Cardiac muscle cell (in vitro differentiated cells and primary cell): Measurements from ENCODE around the gene LSMEM2. TPM values are rescaled to one million over a fixed set of nuclear protein-coding genes. Genes with fewer than 3 reads are reported as not detected.

ENCODE experiments used
- DNase-seq, 2 donors: peaks; one replicate each; pipeline versions ENCODE4 v3.0.0 to v3.0.0-alpha.2; 2010 to 2017; ENCODE audit warnings: low read depth in 1 of 2, low spot score in 1 of 2
- H3K27ac ChIP-seq: fragments of 200-600 bp; sonication (generic); 2 replicates; pipeline ENCODE4 v1.5.1; 2016
- H3K27me3 ChIP-seq: fragments of 200-600 bp; sonication (generic); 2 replicates; pipeline ENCODE4 v1.6.0; 2016; ENCODE audit warnings: control low read depth
- H3K36me3 ChIP-seq: fragments of 200-600 bp; sonication (generic); 2 replicates; pipeline ENCODE4 v1.5.1; 2016; ENCODE audit warnings: control low read depth
- H3K4me1 ChIP-seq: fragments of 200-600 bp; sonication (generic); 2 replicates; pipeline ENCODE4 v1.8.1; 2017; ENCODE audit warnings: low read depth, mild to moderate bottlenecking, mixed run types
- H3K4me3 ChIP-seq: fragments of 200-600 bp; sonication (generic); 2 replicates; pipeline ENCODE4 v1.5.1; 2016; ENCODE audit warnings: mild to moderate bottlenecking
- H3K9me3 ChIP-seq: fragments of 200-600 bp; sonication (generic); 2 replicates; pipeline ENCODE4 v1.5.1; 2017; ENCODE audit warnings: low read depth, mild to moderate bottlenecking, control low read depth
- CTCF ChIP-seq: IDR thresholded peaks from 2 replicates; pipeline ENCODE4 v1.5.1; 2012; ENCODE audit warnings: low read depth, mild to moderate bottlenecking, low read length
- polyA plus RNA-seq: library from polyadenylated mRNA; unstranded; fragments of >200 nt; fragmentation: Nextera tagmentation; extraction: Ambion mirVana; gene quantifications from 2 replicates; pipeline ENCODE4 v1.2.1, GENCODE V29; 2016
- total RNA-seq: library from RNA; depleted of rRNA; stranded (reverse); fragments of >200 nt; gene quantifications from 2 replicates; pipeline ENCODE4 v1.2.3, GENCODE V29; 2016

The LSMEM2 gene
- total and polyA plus RNA-seq, 2 experiments from 2014 or later: 18.1 to 29.2 TPM

- peak overlapping the region; percentile 87 for H3K27ac ChIP-seq
- H3K4me1 ChIP-seq: peaks cover 11% of the 10 kb centered on the region
- H3K36me3 ChIP-seq: no peaks in the 10 kb centered on the region
- peaks cover 31% of the 10 kb centered on the region for H3K27me3 ChIP-seq
- no peak for TF ChIP-seq CTCF
- H3K4me3 ChIP-seq: peak overlapping the region; percentile 59
- no peaks in the 10 kb centered on the region for H3K9me3 ChIP-seq
- peak; percentile 100 for DNase-seq
Measured at GRCh38 chr3:50337175-50337861, 58.4 kb downstream of the LSMEM2 start.

Other genes starting within 250 kb of the LSMEM2 start
- gene RBM5, start 190.2 kb upstream of the LSMEM2 start, total RNA-seq: 189 and 439 TPM in 2 replicates
- 130 and 172 TPM in 2 replicates for gene RBM5, start 190.2 kb upstream of the LSMEM2 start, polyA plus RNA-seq
- gene SEMA3F, start 123.8 kb upstream of the LSMEM2 start, total RNA-seq: 21.0 and 27.6 TPM in 2 replicates
- 20.0 and 21.8 TPM in 2 replicates for gene SEMA3F, start 123.8 kb upstream of the LSMEM2 start, polyA plus RNA-seq
- gene GNAT1, start 87.5 kb upstream of the LSMEM2 start, total RNA-seq: not detected in 2 replicates
- gene GNAT1, start 87.5 kb upstream of the LSMEM2 start, polyA plus RNA-seq: not detected in 2 replicates
- 9.5 and 14.7 TPM in 2 replicates for gene SLC38A3, start 73.8 kb upstream of the LSMEM2 start, total RNA-seq
- 13.4 and 18.5 TPM in 2 replicates for gene SLC38A3, start 73.8 kb upstream of the LSMEM2 start, polyA plus RNA-seq
- 160 and 179 TPM in 2 replicates for gene GNAI2, start 42.9 kb upstream of the LSMEM2 start, total RNA-seq
- gene GNAI2, start 42.9 kb upstream of the LSMEM2 start, polyA plus RNA-seq: 255 and 285 TPM in 2 replicates
- 16.7 and 25.9 TPM in 2 replicates for gene SEMA3B, start 9.9 kb upstream of the LSMEM2 start, total RNA-seq
- gene SEMA3B, start 9.9 kb upstream of the LSMEM2 start, polyA plus RNA-seq: 20.6 and 23.1 TPM in 2 replicates
- gene IFRD2, start 13.3 kb downstream of the LSMEM2 start, total RNA-seq: 61.0 and 75.3 TPM in 2 replicates
- gene IFRD2, start 13.3 kb downstream of the LSMEM2 start, polyA plus RNA-seq: 106 and 110 TPM in 2 replicates
- gene HYAL3, start 20.3 kb downstream of the LSMEM2 start, total RNA-seq: 3.6 and 6.4 TPM in 2 replicates
- 2.4 and 6.2 TPM in 2 replicates for gene HYAL3, start 20.3 kb downstream of the LSMEM2 start, polyA plus RNA-seq
- 28.5 and 40.4 TPM in 2 replicates for gene NAA80, start 20.3 kb downstream of the LSMEM2 start, total RNA-seq
- 35.6 and 39.0 TPM in 2 replicates for gene NAA80, start 20.3 kb downstream of the LSMEM2 start, polyA plus RNA-seq
- gene HYAL1, start 24.5 kb downstream of the LSMEM2 start, total RNA-seq: 3.4 and 5.0 TPM in 2 replicates
- gene HYAL1, start 24.5 kb downstream of the LSMEM2 start, polyA plus RNA-seq: 3.3 and 4.3 TPM in 2 replicates
- 116 and 124 TPM in 2 replicates for gene HYAL2, start 43.7 kb downstream of the LSMEM2 start, total RNA-seq
- 88.3 and 106 TPM in 2 replicates for gene HYAL2, start 43.7 kb downstream of the LSMEM2 start, polyA plus RNA-seq
- gene TUSC2, start 49.1 kb downstream of the LSMEM2 start, total RNA-seq: 84.1 and 87.0 TPM in 2 replicates
- gene TUSC2, start 49.1 kb downstream of the LSMEM2 start, polyA plus RNA-seq: 66.4 and 76.6 TPM in 2 replicates
- gene RASSF1, start 61.7 kb downstream of the LSMEM2 start, total RNA-seq: 13.0 and 23.1 TPM in 2 replicates
- 23.8 and 33.5 TPM in 2 replicates for gene RASSF1, start 61.7 kb downstream of the LSMEM2 start, polyA plus RNA-seq
- gene ZMYND10, start 66.6 kb downstream of the LSMEM2 start, total RNA-seq: 0.56 and 2.8 TPM in 2 replicates
- gene ZMYND10, start 66.6 kb downstream of the LSMEM2 start, polyA plus RNA-seq: 1.3 and 1.8 TPM in 2 replicates
- 33.2 and 34.6 TPM in 2 replicates for gene NPRL2, start 71.7 kb downstream of the LSMEM2 start, total RNA-seq
- gene NPRL2, start 71.7 kb downstream of the LSMEM2 start, polyA plus RNA-seq: 51.9 and 64.4 TPM in 2 replicates
- gene CYB561D2, start 71.8 kb downstream of the LSMEM2 start, total RNA-seq: 10.7 and 26.4 TPM in 2 replicates
- 15.7 and 23.8 TPM in 2 replicates for gene CYB561D2, start 71.8 kb downstream of the LSMEM2 start, polyA plus RNA-seq
- gene TMEM115, start 80.4 kb downstream of the LSMEM2 start, total RNA-seq: 67.0 and 67.9 TPM in 2 replicates
- 48.2 and 57.9 TPM in 2 replicates for gene TMEM115, start 80.4 kb downstream of the LSMEM2 start, polyA plus RNA-seq
- 6.8 and 8.7 TPM in 2 replicates for gene CACNA2D2, start 224.5 kb downstream of the LSMEM2 start, total RNA-seq
- 5.4 TPM in 2 replicates for gene CACNA2D2, start 224.5 kb downstream of the LSMEM2 start, polyA plus RNA-seq